Measurements from ENCODE around the gene APBA2.

Gene APBA2

GRCh38 chr15:28983432-28984311, 97.9 kb downstream of the APBA2 start:
- no peak for DNase-seq (ENCODE audit: low read depth)

- DNase-seq (ENCODE audit: low read depth): no peak
Observed at GRCh38 chr15:28984421-28985315, 98.9 kb downstream of the APBA2 start.

- no peak for DNase-seq (ENCODE audit: low read depth)
Observed at GRCh38 chr15:28985316-28985645, 99.5 kb downstream of the APBA2 start.

GRCh38 chr15:28985691-28986090, 99.9 kb downstream of the APBA2 start:
- no peak for DNase-seq (ENCODE audit: low read depth)

GRCh38 chr15:28986108-28986507, 100.3 kb downstream of the APBA2 start:
- no peak for DNase-seq (ENCODE audit: low read depth)

- no peak for DNase-seq (ENCODE audit: low read depth)
Observed at GRCh38 chr15:28986726-28987125, 101.0 kb downstream of the APBA2 start.

- DNase-seq (ENCODE audit: low read depth): no peak
Observed at GRCh38 chr15:28987337-28987736, 101.6 kb downstream of the APBA2 start.

- no peak for DNase-seq (ENCODE audit: low read depth)
Observed at GRCh38 chr15:28989239-28989830, 103.6 kb downstream of the APBA2 start.

- no peak for DNase-seq (ENCODE audit: low read depth)
Observed at GRCh38 chr15:28989896-28990295, 104.1 kb downstream of the APBA2 start.

GRCh38 chr15:28990390-28990789, 104.6 kb downstream of the APBA2 start:
- no peak for DNase-seq (ENCODE audit: low read depth)

- no peak for DNase-seq (ENCODE audit: low read depth)
Observed at GRCh38 chr15:28991236-28992171, 105.7 kb downstream of the APBA2 start.

GRCh38 chr15:28992336-28992864, 106.6 kb downstream of the APBA2 start:
- DNase-seq (ENCODE audit: low read depth): no peak

- DNase-seq (ENCODE audit: low read depth): no peak
Observed at GRCh38 chr15:28993051-28993719, 107.4 kb downstream of the APBA2 start.

- DNase-seq (ENCODE audit: low read depth): no peak
Observed at GRCh38 chr15:28993720-28994053, 107.9 kb downstream of the APBA2 start.

GRCh38 chr15:28994142-28994830, 108.5 kb downstream of the APBA2 start:
- peak; percentile 56 for DNase-seq (ENCODE audit: low read depth)

- no peak for DNase-seq (ENCODE audit: low read depth)
Observed at GRCh38 chr15:28994831-28995596, 109.2 kb downstream of the APBA2 start.

GRCh38 chr15:28995705-28996104, 109.9 kb downstream of the APBA2 start:
- no peak for DNase-seq (ENCODE audit: low read depth)

GRCh38 chr15:28996289-28996688, 110.5 kb downstream of the APBA2 start:
- no peak for DNase-seq (ENCODE audit: low read depth)

GRCh38 chr15:28996953-28997352, 111.2 kb downstream of the APBA2 start:
- DNase-seq (ENCODE audit: low read depth): no peak

Measured in stimulated activated CD8-positive, alpha-beta memory T cell treated with anti-CD3 and anti-CD28 coated beads, Interleukin-12 subunit alpha, Interleukin-12 subunit beta, amount 100 ng/mL, for 4 hours (primary cell).